Endodermal cell (in vitro differentiated cells): ENCODE results near the gene KDM1B. TPM values are rescaled to one million over a fixed set of nuclear protein-coding genes. Genes with fewer than 3 reads are reported as not detected.

Experiments used
- DNase-seq: peaks from one replicate; pipeline ENCODE4 v3.0.0-alpha.2; 2017
- H3K27ac ChIP-seq: 2 replicates; pipeline ENCODE4 v1.5.1; 2013; ENCODE audit warnings: mild to moderate bottlenecking, low read depth, low read length, moderate library complexity
- H3K27me3 ChIP-seq: 2 replicates; pipeline ENCODE4 v1.6.1; 2013; ENCODE audit warnings: mild to moderate bottlenecking, low read length, moderate library complexity; ENCODE audit not compliant: insufficient read depth, control insufficient read depth, poor library complexity, severe bottlenecking
- H3K36me3 ChIP-seq: 2 replicates; pipeline ENCODE4 v1.7.0; 2013; ENCODE audit warnings: mild to moderate bottlenecking, low read length, moderate library complexity; ENCODE audit not compliant: control insufficient read depth, insufficient read depth
- H3K4me1 ChIP-seq: one replicate; pipeline ENCODE4 v1.7.0; 2013; ENCODE audit warnings: low read length; ENCODE audit not compliant: control insufficient read depth, insufficient read depth
- H3K4me3 ChIP-seq: 2 replicates; pipeline ENCODE4 v1.5.1; 2013; ENCODE audit warnings: mild to moderate bottlenecking, low read length, moderate library complexity
- H3K9ac ChIP-seq: 2 replicates; pipeline ENCODE4 v1.6.1; 2013; ENCODE audit warnings: mild to moderate bottlenecking, low read length, moderate library complexity; ENCODE audit not compliant: poor library complexity, severe bottlenecking; ENCODE audit errors: extremely low read depth
- H3K9me3 ChIP-seq: 2 replicates; pipeline ENCODE4 v1.6.1; 2013; ENCODE audit warnings: mild to moderate bottlenecking, low read length, moderate library complexity; ENCODE audit not compliant: control insufficient read depth
- H3K27ac Mint-ChIP-seq: 2 replicates; pipeline ENCODE4 v1.8.0; 2020; ENCODE audit warnings: mixed read lengths
- H3K27me3 Mint-ChIP-seq: 2 replicates; pipeline ENCODE4 v1.8.0; 2021; ENCODE audit warnings: mild to moderate bottlenecking, mixed read lengths; ENCODE audit not compliant: insufficient read depth
- H3K36me3 Mint-ChIP-seq: 2 replicates; pipeline ENCODE4 v1.8.0; 2020; ENCODE audit warnings: low read depth, mixed read lengths
- H3K4me1 Mint-ChIP-seq: 2 replicates; pipeline ENCODE4 v1.8.0; 2020; ENCODE audit warnings: mixed read lengths
- H3K4me3 Mint-ChIP-seq: 2 replicates; pipeline ENCODE4 v1.8.0; 2020; ENCODE audit warnings: mild to moderate bottlenecking, moderate library complexity, mixed read lengths
- H3K9me3 Mint-ChIP-seq: 2 replicates; pipeline ENCODE4 v1.8.0; 2020; ENCODE audit warnings: mild to moderate bottlenecking, mixed read lengths
- CTCF ChIP-seq: fragments of 200-600 bp; sonication (generic); conservative IDR thresholded peaks from 2 replicates; pipeline ENCODE4 v1.5.0; 2021; ENCODE audit warnings: antibody characterized with exemption, mild to moderate bottlenecking
- WGBS, 2 experiments: methylation state at CpG; one replicate each; pipeline versions ENCODE4 v1.1.5 to v1.1.7; 2013; ENCODE audit warnings: missing lambda C conversion rate in 2 of 2, mixed read lengths in 1 of 2; ENCODE audit not compliant: insufficient coverage in 1 of 2, insufficient read length in 1 of 2; 5-methylcytosine and 5-hydroxymethylcytosine counted together
- total RNA-seq, 2 donors: library from RNA; stranded (reverse); fragmentation: NEBNext Ultra II Directional in 1 of 2; extraction: Animal tissue kit (Norgen Biotek cat#: 25700) in 1 of 2; gene quantifications; 2 replicates in 1 of 2; 3 replicates in 1 of 2; pipeline ENCODE4 v1.2.1, GENCODE V29; 2021

The KDM1B gene
- total RNA-seq, 2 donors from 2014 or later = 7.7 to 9.3 TPM

GRCh38 chr6:18119236-18119635, 36.0 kb upstream of the KDM1B start:
- no peaks in the 10 kb centered on the region for H3K36me3 Mint-ChIP-seq
- H3K4me3 ChIP-seq = no peak overlapping the region
- H3K9me3 ChIP-seq = no peaks in the 10 kb centered on the region
- H3K27ac Mint-ChIP-seq = no peak overlapping the region
- TF ChIP-seq CTCF = no peak
- WGBS, 2 experiments = 81 to 86% methylated on average over 5 of the region's 5 CpGs
- H3K36me3 ChIP-seq = no peaks in the 10 kb centered on the region
- H3K27me3 ChIP-seq = peaks cover 9% of the 10 kb centered on the region
- no peak for DNase-seq
- H3K9ac ChIP-seq = no peak overlapping the region
- H3K27me3 Mint-ChIP-seq = peaks cover 25% of the 10 kb centered on the region
- no peaks in the 10 kb centered on the region for H3K9me3 Mint-ChIP-seq
- no peaks in the 10 kb centered on the region for H3K4me1 ChIP-seq
- no peak overlapping the region for H3K27ac ChIP-seq
- no peaks in the 10 kb centered on the region for H3K4me1 Mint-ChIP-seq
- H3K4me3 Mint-ChIP-seq = no peak overlapping the region

- H3K4me3 ChIP-seq = no peak overlapping the region
Observed at GRCh38 chr6:18121580-18122127, 33.6 kb upstream of the KDM1B start.

GRCh38 chr6:18122128-18123093, 32.8 kb upstream of the KDM1B start, which contains the start of gene NHLRC1:
TSS of gene NHLRC1 (minus strand) at chr6:18122677. CDS start at chr6:18122606, 71 bp downstream.
- no peak within 1 kb of the TSS for H3K27ac Mint-ChIP-seq
- peaks cover 25% of the 10 kb centered on the region for H3K27me3 Mint-ChIP-seq
- H3K27me3 ChIP-seq = peaks cover 9% of the 10 kb centered on the region
- no peaks in the 10 kb centered on the region for H3K36me3 Mint-ChIP-seq
- peak within 1 kb of the TSS; percentile 48 for H3K4me3 Mint-ChIP-seq
- no peak within 1 kb of the TSS for H3K27ac ChIP-seq
- H3K9ac ChIP-seq = no peak within 1 kb of the TSS
- H3K9me3 ChIP-seq = no peaks in the 10 kb centered on the region
- no peaks in the 10 kb centered on the region for H3K4me1 ChIP-seq
- H3K4me3 ChIP-seq = no peak within 1 kb of the TSS
- DNase-seq = peak; percentile 94
- no peaks in the 10 kb centered on the region for H3K4me1 Mint-ChIP-seq
- 51 to 67% methylated on average over 45 to 82 of the region's 82 CpGs for WGBS, 2 experiments
- H3K9me3 Mint-ChIP-seq = no peaks in the 10 kb centered on the region
- peak; percentile 95 for TF ChIP-seq CTCF
- H3K36me3 ChIP-seq = no peaks in the 10 kb centered on the region

More at GRCh38 chr6:18121580-18122127, 33.6 kb upstream of the KDM1B start:
- peaks cover 9% of the 10 kb centered on the region for H3K27me3 ChIP-seq
- H3K9ac ChIP-seq = no peak overlapping the region
- Mint-ChIP-seq H3K27me3 (peaks cover 25% of the 10 kb centered on the region), H3K4me1 (no peaks in the 10 kb centered on the region), H3K4me3 (peak overlapping the region; percentile 48), H3K36me3 (no peaks in the 10 kb centered on the region), H3K9me3 (no peaks in the 10 kb centered on the region), H3K27ac (no peak overlapping the region)
- peak; percentile 70 for TF ChIP-seq CTCF
- H3K27ac ChIP-seq = no peak overlapping the region
- no peaks in the 10 kb centered on the region for H3K4me1 ChIP-seq
- peak; percentile 77 for DNase-seq
- WGBS, 2 experiments = 93 to 97% methylated on average over 13 to 19 of the region's 19 CpGs
- no peaks in the 10 kb centered on the region for H3K9me3 ChIP-seq
- H3K36me3 ChIP-seq = no peaks in the 10 kb centered on the region
